Suprapubic skin (tissue), 4 donors: ENCODE results near the gene BATF. TPM values are rescaled to one million over a fixed set of nuclear protein-coding genes. Genes with fewer than 3 reads are reported as not detected.

Experiments
- DNase-seq, 2 donors: peaks; one replicate each; pipeline ENCODE4 v3.0.0-alpha.2; 2019; ENCODE audit warnings: low spot score in 2 of 2
- H3K27ac ChIP-seq: fragments of 200-600 bp; sonication (generic); one replicate; pipeline ENCODE4 v1.5.1; 2019
- H3K27me3 ChIP-seq: fragments of 200-600 bp; sonication (generic); one replicate; pipeline ENCODE4 v1.5.1; 2019
- H3K36me3 ChIP-seq: fragments of 200-600 bp; sonication (generic); one replicate; pipeline ENCODE4 v1.5.1; 2019
- H3K4me1 ChIP-seq: fragments of 200-600 bp; sonication (generic); one replicate; pipeline ENCODE4 v1.5.1; 2019
- H3K4me3 ChIP-seq: fragments of 200-600 bp; sonication (generic); one replicate; pipeline ENCODE4 v1.5.1; 2019; ENCODE audit warnings: mild to moderate bottlenecking
- H3K9me3 ChIP-seq: fragments of 200-600 bp; sonication (generic); one replicate; pipeline ENCODE4 v1.5.1; 2019
- EP300 ChIP-seq: sonication (generic); formaldehyde crosslinking; IDR thresholded peaks from one replicate; pipeline ENCODE4 v1.6.1; 2017; ENCODE audit warnings: antibody characterized with exemption
- POLR2A ChIP-seq, 2 donors: fragments of 450-650 bp; IDR thresholded peaks; one replicate each; pipeline ENCODE4 v1.6.1; 2017; ENCODE audit warnings: antibody characterized with exemption in 2 of 2, mild to moderate bottlenecking in 2 of 2, moderate library complexity in 2 of 2
- POLR2AphosphoS5 ChIP-seq, 3 donors: sonication (generic); formaldehyde crosslinking; IDR thresholded peaks; one replicate each; pipeline ENCODE4 v1.6.1; 2017; ENCODE audit warnings: antibody characterized with exemption in 3 of 3
- WGBS: methylation state at CpG from one replicate; pipeline ENCODE4 v1.1.5; 2018; 5-methylcytosine and 5-hydroxymethylcytosine counted together
- total RNA-seq, 4 donors: library from RNA; depleted of rRNA; stranded (reverse); fragments of >200 nt; gene quantifications; one replicate each; pipeline ENCODE4 v1.1.0, GENCODE V29; 2016
- TF ChIP-seq, protein P1 (sequence below), 2 donors: fragments of 200-600 bp in 1 of 2; fragments of 450-650 bp in 1 of 2; sonication (generic) in 1 of 2; IDR thresholded peaks; one replicate each; pipeline ENCODE4 v1.5.1; 2016 to 2019; ENCODE audit warnings: antibody characterized with exemption in 2 of 2, mild to moderate bottlenecking in 1 of 2, moderate library complexity in 1 of 2

BATF gene
- total RNA-seq, 4 donors from 2014 or later: 1.1 to 4.2 (median 1.1) TPM; not detected in 1

DNA sequence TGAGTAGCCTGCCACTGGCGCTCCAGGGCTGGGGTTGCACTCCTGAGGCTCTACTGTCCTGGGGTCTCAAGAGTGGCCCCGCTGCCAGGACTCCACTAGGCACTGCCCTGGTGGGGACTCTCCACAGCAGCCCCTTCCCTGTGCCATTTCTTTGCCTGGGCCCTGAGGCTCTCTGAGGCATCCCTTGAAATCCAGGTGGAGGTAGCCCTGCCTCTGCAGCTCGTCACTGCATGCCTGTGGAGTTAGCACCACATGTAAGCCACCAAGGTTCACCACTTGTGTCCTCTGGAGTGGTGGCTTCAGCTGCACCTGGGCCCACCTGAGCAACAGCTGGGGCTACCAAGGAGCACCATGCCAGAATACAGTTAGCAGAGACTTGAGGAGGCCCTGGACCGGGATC, 39.9 kb upstream of the BATF start:
- DNase-seq: peak in 1 of 2 donors; percentile 45
- WGBS: 93% methylated on average over 3 of the region's 4 CpGs
- Histone ChIP-seq H3K36me3 (no peaks in the 10 kb centered on the region), H3K27me3 (no peaks in the 10 kb centered on the region), H3K4me3 (no peak overlapping the region), H3K27ac (no peak overlapping the region), H3K9me3 (no peaks in the 10 kb centered on the region), H3K4me1 (no peaks in the 10 kb centered on the region)
- TF ChIP-seq EP300: no peak
- TF ChIP-seq, protein P1, sequence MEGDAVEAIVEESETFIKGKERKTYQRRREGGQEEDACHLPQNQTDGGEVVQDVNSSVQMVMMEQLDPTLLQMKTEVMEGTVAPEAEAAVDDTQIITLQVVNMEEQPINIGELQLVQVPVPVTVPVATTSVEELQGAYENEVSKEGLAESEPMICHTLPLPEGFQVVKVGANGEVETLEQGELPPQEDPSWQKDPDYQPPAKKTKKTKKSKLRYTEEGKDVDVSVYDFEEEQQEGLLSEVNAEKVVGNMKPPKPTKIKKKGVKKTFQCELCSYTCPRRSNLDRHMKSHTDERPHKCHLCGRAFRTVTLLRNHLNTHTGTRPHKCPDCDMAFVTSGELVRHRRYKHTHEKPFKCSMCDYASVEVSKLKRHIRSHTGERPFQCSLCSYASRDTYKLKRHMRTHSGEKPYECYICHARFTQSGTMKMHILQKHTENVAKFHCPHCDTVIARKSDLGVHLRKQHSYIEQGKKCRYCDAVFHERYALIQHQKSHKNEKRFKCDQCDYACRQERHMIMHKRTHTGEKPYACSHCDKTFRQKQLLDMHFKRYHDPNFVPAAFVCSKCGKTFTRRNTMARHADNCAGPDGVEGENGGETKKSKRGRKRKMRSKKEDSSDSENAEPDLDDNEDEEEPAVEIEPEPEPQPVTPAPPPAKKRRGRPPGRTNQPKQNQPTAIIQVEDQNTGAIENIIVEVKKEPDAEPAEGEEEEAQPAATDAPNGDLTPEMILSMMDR (IDR thresholded peaks at IDR 0.05): no peak
- TF ChIP-seq POLR2A (IDR thresholded peaks at IDR 0.05): no peak
- TF ChIP-seq POLR2AphosphoS5 (IDR thresholded peaks at IDR 0.05): no peak

DNA sequence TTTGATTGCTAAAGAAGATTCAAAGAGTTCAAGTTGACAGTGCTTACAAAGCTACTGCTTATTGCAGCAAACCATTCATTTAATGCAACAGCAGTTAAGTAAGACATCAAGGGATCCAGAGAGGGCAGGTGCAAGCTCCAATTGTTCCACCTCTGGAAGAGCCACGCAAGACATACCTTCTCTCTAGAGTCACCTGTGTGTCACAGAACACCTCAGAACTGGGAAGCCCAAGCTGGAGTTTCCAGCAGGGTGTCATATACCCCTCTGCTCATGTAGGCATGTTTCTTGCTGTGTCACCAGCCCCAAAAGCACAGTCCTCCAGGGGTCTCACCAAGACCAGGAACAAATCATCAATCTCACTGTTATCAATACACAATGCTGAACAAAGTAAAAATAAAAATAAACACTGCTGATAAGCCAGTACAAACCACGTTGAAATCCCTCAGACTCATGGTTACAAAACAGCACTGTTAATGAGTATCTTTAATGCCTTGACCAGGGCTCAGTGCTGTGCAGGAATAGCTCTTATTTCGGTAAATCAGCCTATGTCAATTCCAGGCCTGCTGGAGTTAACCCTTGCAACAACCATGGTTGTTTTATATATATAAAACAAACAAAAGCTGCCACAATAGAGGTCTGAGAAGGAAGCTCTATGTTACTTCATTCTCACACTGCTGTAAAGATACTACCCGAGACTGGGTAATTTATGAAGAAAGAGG, 37.4 kb upstream of the BATF start:
- no peak for TF ChIP-seq EP300
- H3K4me3 ChIP-seq: no peak overlapping the region
- no peaks in the 10 kb centered on the region for H3K36me3 ChIP-seq
- 72% methylated on average over 4 of the region's 4 CpGs for WGBS
- peaks cover 2% of the 10 kb centered on the region for H3K4me1 ChIP-seq
- H3K27me3 ChIP-seq: no peaks in the 10 kb centered on the region
- no peak for DNase-seq
- H3K9me3 ChIP-seq: no peaks in the 10 kb centered on the region
- H3K27ac ChIP-seq: no peak overlapping the region

DNA sequence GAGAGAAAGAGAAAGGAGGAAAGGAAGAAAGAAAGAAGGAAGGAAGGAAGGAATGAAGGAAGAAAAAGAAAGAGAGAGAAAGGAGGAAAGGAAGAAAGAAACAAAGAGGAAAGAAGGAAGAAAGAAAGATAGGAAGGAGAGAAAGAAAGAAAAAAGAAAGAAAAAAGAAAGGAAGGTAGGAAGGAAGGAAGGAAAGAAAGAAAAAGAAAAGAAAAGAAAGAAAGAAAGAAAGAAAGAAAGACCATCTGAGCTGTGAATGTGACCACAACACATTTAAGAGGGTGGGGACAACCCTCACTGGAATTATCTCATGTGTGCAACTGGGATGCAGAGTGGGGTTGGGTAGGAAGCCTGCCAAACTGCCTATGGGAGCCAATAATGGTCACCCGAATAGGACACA, 36.0 kb upstream of the BATF start:
- H3K27me3 ChIP-seq: no peaks in the 10 kb centered on the region
- WGBS: 62% methylated on average over 1 of the region's 1 CpG
- no peak overlapping the region for H3K4me3 ChIP-seq
- no peak for TF ChIP-seq EP300
- no peak for TF ChIP-seq POLR2AphosphoS5 (IDR thresholded peaks at IDR 0.05)
- TF ChIP-seq POLR2A (IDR thresholded peaks at IDR 0.05): no peak
- TF ChIP-seq, protein P1 (IDR thresholded peaks at IDR 0.05): no peak
- no peak overlapping the region for H3K27ac ChIP-seq
- no peaks in the 10 kb centered on the region for H3K9me3 ChIP-seq
- H3K36me3 ChIP-seq: no peaks in the 10 kb centered on the region
- peak in 1 of 2 donors; percentile 35 for DNase-seq
- peaks cover 2% of the 10 kb centered on the region for H3K4me1 ChIP-seq

DNA sequence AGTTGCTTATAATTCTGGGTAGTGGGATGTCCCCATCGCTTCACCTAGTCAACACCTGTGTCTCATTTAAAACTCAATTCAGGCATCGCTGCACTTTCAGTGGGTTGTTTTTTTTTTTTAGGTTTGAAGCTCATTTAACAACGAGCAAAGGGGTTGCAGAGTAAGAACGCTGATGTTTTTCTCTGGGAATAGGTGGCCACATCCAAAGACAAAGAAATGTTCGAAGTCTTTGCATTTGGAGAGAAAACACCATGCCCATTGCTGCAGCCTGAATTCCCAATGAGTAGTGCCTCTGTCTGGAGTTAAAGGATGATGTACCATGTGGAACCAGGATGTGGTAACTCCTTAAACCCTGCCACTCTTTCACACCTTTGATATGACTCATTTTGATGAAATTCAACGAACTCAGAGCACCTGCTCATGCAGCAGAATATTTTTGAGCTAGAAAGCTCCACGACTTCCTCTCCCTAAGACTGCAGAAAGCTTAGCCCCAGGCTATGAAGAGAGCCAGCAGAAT, 35.1 kb upstream of the BATF start:
- Histone ChIP-seq H3K4me1 (peaks cover 2% of the 10 kb centered on the region), H3K9me3 (no peaks in the 10 kb centered on the region), H3K4me3 (no peak overlapping the region), H3K27me3 (no peaks in the 10 kb centered on the region), H3K36me3 (no peaks in the 10 kb centered on the region), H3K27ac (no peak overlapping the region)
- no peak for DNase-seq
- TF ChIP-seq, protein P1 (IDR thresholded peaks at IDR 0.05): no peak
- TF ChIP-seq EP300 (no peak), POLR2AphosphoS5 (IDR thresholded peaks at IDR 0.05) (no peak), POLR2A (IDR thresholded peaks at IDR 0.05) (no peak)
- 67% methylated on average over 7 of the region's 7 CpGs for WGBS

DNA sequence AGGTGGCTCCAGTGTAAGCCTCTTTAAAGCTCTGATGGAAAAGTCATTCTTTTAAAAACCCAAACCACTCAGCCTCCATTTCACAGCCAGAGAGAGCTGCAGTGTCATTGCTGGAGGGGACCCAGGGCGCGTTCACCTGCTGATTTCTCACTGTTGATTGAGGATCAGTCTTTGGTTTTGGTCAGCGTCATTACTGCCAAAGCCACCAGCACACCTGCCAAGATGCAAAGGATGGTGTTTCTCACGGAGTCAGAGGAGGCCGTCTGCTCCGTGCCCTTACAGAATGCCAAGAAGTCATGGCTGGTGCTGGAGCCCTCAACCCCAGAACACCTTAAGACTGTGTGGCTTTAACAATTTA, 32.8 kb upstream of the BATF start:
- no peaks in the 10 kb centered on the region for H3K9me3 ChIP-seq
- H3K27ac ChIP-seq: no peak overlapping the region
- no peaks in the 10 kb centered on the region for H3K27me3 ChIP-seq
- 86% methylated on average over 6 of the region's 6 CpGs for WGBS
- DNase-seq: no peak
- H3K4me1 ChIP-seq: peaks cover 2% of the 10 kb centered on the region
- no peak overlapping the region for H3K4me3 ChIP-seq
- H3K36me3 ChIP-seq: no peaks in the 10 kb centered on the region
- TF ChIP-seq, protein P1 (IDR thresholded peaks at IDR 0.05): no peak
- no peak for TF ChIP-seq POLR2AphosphoS5 (IDR thresholded peaks at IDR 0.05)
- TF ChIP-seq POLR2A (IDR thresholded peaks at IDR 0.05): no peak
